Neural progenitor cell (in vitro differentiated cells): ENCODE results near the gene SLC35F3. TPM values are rescaled to one million over a fixed set of nuclear protein-coding genes. Genes with fewer than 3 reads are reported as not detected.

Experiments
- DNase-seq: peaks from one replicate; pipeline ENCODE4 v3.0.0-alpha.2; 2016; ENCODE audit warnings: low spot score
- H2AFZ ChIP-seq: fragments of 200-600 bp; sonication (generic); replicated peaks from 2 replicates; pipeline ENCODE4 v1.6.1; 2016; ENCODE audit warnings: antibody characterized with exemption
- H3F3A ChIP-seq: fragments of 200-600 bp; sonication (generic); 2 replicates; pipeline ENCODE4 v1.6.1; 2016; ENCODE audit warnings: antibody characterized with exemption, low read depth
- H3K27ac ChIP-seq: fragments of 200-600 bp; sonication (generic); 2 replicates; pipeline ENCODE4 v1.5.1; 2016; ENCODE audit warnings: mild to moderate bottlenecking
- H3K27me3 ChIP-seq: fragments of 200-600 bp; sonication (generic); 2 replicates; pipeline ENCODE4 v1.6.1; 2016; ENCODE audit warnings: mild to moderate bottlenecking, moderate library complexity
- H3K36me3 ChIP-seq: fragments of 200-600 bp; sonication (generic); 2 replicates; pipeline ENCODE4 v1.5.1; 2016
- H3K4me1 ChIP-seq: fragments of 200-600 bp; sonication (generic); 2 replicates; pipeline ENCODE4 v1.6.1; 2016; ENCODE audit warnings: mixed run types
- H3K4me2 ChIP-seq: fragments of 200-600 bp; sonication (generic); 2 replicates; pipeline ENCODE4 v1.6.1; 2016
- H3K4me3 ChIP-seq: fragments of 200-600 bp; sonication (generic); 2 replicates; pipeline ENCODE4 v1.5.1; 2016
- H3K79me2 ChIP-seq: fragments of 200-600 bp; sonication (generic); 2 replicates; pipeline ENCODE4 v1.6.1; 2016; ENCODE audit warnings: low read depth
- H3K9ac ChIP-seq: fragments of 200-600 bp; sonication (generic); 2 replicates; pipeline ENCODE4 v1.6.1; 2016
- H3K9me3 ChIP-seq: fragments of 200-600 bp; sonication (generic); 2 replicates; pipeline ENCODE4 v1.5.1; 2016; ENCODE audit warnings: low read depth
- H4K20me1 ChIP-seq: fragments of 200-600 bp; sonication (generic); 2 replicates; pipeline ENCODE4 v1.6.1; 2016; ENCODE audit warnings: low read depth
- H3K27ac Mint-ChIP-seq: 3 replicates; pipeline ENCODE4 v1.8.0; 2021; ENCODE audit warnings: mixed read lengths
- H3K27me3 Mint-ChIP-seq: 2 replicates; pipeline ENCODE4 v1.8.0; 2022; ENCODE audit warnings: low read depth, mild to moderate bottlenecking, inconsistent platforms, moderate library complexity, mixed read lengths; ENCODE audit not compliant: insufficient read depth
- H3K36me3 Mint-ChIP-seq: 3 replicates; pipeline ENCODE4 v1.8.0; 2021; ENCODE audit warnings: mixed read lengths
- H3K4me1 Mint-ChIP-seq: 3 replicates; pipeline ENCODE4 v1.8.0; 2021; ENCODE audit warnings: mixed read lengths
- H3K4me3 Mint-ChIP-seq: 3 replicates; pipeline ENCODE4 v1.8.0; 2021; ENCODE audit warnings: mild to moderate bottlenecking, moderate library complexity, mixed read lengths
- H3K9me3 Mint-ChIP-seq: 3 replicates; pipeline ENCODE4 v1.8.0; 2020; ENCODE audit warnings: mixed read lengths
- EZH2 ChIP-seq: fragments of 200-600 bp; sonication (generic); IDR thresholded peaks from 2 replicates; pipeline ENCODE4 v1.6.1; 2017; ENCODE audit warnings: antibody characterized with exemption, mild to moderate bottlenecking, moderate library complexity
- EZH2phosphoT487 ChIP-seq: fragments of 200-600 bp; sonication (generic); IDR thresholded peaks from 2 replicates; pipeline ENCODE4 v1.6.1; 2017; ENCODE audit warnings: antibody characterized with exemption
- total RNA-seq: library from RNA; depleted of rRNA; stranded (reverse); fragments of >200 nt; gene quantifications from 2 replicates; pipeline ENCODE4 v1.2.3, GENCODE V29; 2015; ENCODE audit warnings: low replicate concordance
- TF ChIP-seq, protein P1 (sequence below): fragments of 200-600 bp; sonication (generic); IDR thresholded peaks from 2 replicates; pipeline ENCODE4 v1.5.1; 2017; ENCODE audit warnings: antibody characterized with exemption, mild to moderate bottlenecking

The SLC35F3 gene
- total RNA-seq, 1 donor from 2014 or later, result 0.79 TPM

GRCh38 chr1:234258071-234258470 lies 353.6 kb downstream of the SLC35F3 start:
- H3K36me3 Mint-ChIP-seq, result no peaks in the 10 kb centered on the region
- no peaks in the 10 kb centered on the region for H3K4me1 ChIP-seq
- no peaks in the 10 kb centered on the region for H3K79me2 ChIP-seq
- no peak overlapping the region for H3K9ac ChIP-seq
- no peaks in the 10 kb centered on the region for H4K20me1 ChIP-seq
- DNase-seq, result no peak
- H2AFZ ChIP-seq, result no peak overlapping the region
- H3K4me3 Mint-ChIP-seq, result no peak overlapping the region
- peaks cover 13% of the 10 kb centered on the region for H3K9me3 Mint-ChIP-seq
- no peak overlapping the region for H3K4me2 ChIP-seq
- H3K4me3 ChIP-seq, result no peak overlapping the region
- H3K27ac Mint-ChIP-seq, result no peak overlapping the region
- peaks cover 4% of the 10 kb centered on the region for H3K4me1 Mint-ChIP-seq
- no peaks in the 10 kb centered on the region for H3F3A ChIP-seq
- no peaks in the 10 kb centered on the region for H3K27me3 ChIP-seq
- no peaks in the 10 kb centered on the region for H3K36me3 ChIP-seq
- no peaks in the 10 kb centered on the region for H3K9me3 ChIP-seq
- no peak overlapping the region for H3K27ac ChIP-seq
- TF ChIP-seq, protein P1, sequence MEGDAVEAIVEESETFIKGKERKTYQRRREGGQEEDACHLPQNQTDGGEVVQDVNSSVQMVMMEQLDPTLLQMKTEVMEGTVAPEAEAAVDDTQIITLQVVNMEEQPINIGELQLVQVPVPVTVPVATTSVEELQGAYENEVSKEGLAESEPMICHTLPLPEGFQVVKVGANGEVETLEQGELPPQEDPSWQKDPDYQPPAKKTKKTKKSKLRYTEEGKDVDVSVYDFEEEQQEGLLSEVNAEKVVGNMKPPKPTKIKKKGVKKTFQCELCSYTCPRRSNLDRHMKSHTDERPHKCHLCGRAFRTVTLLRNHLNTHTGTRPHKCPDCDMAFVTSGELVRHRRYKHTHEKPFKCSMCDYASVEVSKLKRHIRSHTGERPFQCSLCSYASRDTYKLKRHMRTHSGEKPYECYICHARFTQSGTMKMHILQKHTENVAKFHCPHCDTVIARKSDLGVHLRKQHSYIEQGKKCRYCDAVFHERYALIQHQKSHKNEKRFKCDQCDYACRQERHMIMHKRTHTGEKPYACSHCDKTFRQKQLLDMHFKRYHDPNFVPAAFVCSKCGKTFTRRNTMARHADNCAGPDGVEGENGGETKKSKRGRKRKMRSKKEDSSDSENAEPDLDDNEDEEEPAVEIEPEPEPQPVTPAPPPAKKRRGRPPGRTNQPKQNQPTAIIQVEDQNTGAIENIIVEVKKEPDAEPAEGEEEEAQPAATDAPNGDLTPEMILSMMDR, result no peak
- no peak for TF ChIP-seq EZH2
- no peak for TF ChIP-seq EZH2phosphoT487
- no peaks in the 10 kb centered on the region for H3K27me3 Mint-ChIP-seq

- Mint-ChIP-seq H3K4me3 (no peak overlapping the region), H3K4me1 (peaks cover 3% of the 10 kb centered on the region)
- H3K9ac ChIP-seq, result no peak overlapping the region
These were observed 356.1 kb downstream of the SLC35F3 start for GRCh38 chr1:234260578-234260977.

GRCh38 chr1:234261545-234261944 lies 357.1 kb downstream of the SLC35F3 start:
- Mint-ChIP-seq H3K36me3 (no peaks in the 10 kb centered on the region), H3K4me3 (no peak overlapping the region), H3K27me3 (peaks cover 2% of the 10 kb centered on the region), H3K27ac (no peak overlapping the region), H3K9me3 (peaks cover 10% of the 10 kb centered on the region), H3K4me1 (peaks cover 6% of the 10 kb centered on the region)
- no peaks in the 10 kb centered on the region for H4K20me1 ChIP-seq
- H3K4me3 ChIP-seq, result no peak overlapping the region
- H3F3A ChIP-seq, result no peaks in the 10 kb centered on the region
- H2AFZ ChIP-seq, result no peak overlapping the region
- H3K27me3 ChIP-seq, result no peaks in the 10 kb centered on the region
- no peak overlapping the region for H3K27ac ChIP-seq
- no peaks in the 10 kb centered on the region for H3K36me3 ChIP-seq
- no peaks in the 10 kb centered on the region for H3K79me2 ChIP-seq
- DNase-seq, result no peak
- no peaks in the 10 kb centered on the region for H3K4me1 ChIP-seq
- H3K9ac ChIP-seq, result no peak overlapping the region
- TF ChIP-seq EZH2 (no peak), EZH2phosphoT487 (no peak)
- TF ChIP-seq, protein P1, result no peak
- H3K9me3 ChIP-seq, result no peaks in the 10 kb centered on the region
- no peak overlapping the region for H3K4me2 ChIP-seq

More at GRCh38 chr1:234260578-234260977, 356.1 kb downstream of the SLC35F3 start:
- Histone ChIP-seq H3K9me3 (no peaks in the 10 kb centered on the region), H2AFZ (no peak overlapping the region), H3K4me1 (no peaks in the 10 kb centered on the region), H3K27ac (no peak overlapping the region), H3K4me2 (no peak overlapping the region), H4K20me1 (no peaks in the 10 kb centered on the region), H3F3A (no peaks in the 10 kb centered on the region), H3K4me3 (no peak overlapping the region), H3K36me3 (no peaks in the 10 kb centered on the region), H3K79me2 (no peaks in the 10 kb centered on the region), H3K27me3 (no peaks in the 10 kb centered on the region)
- H3K9me3 Mint-ChIP-seq, result peaks cover 10% of the 10 kb centered on the region
- no peak overlapping the region for H3K27ac Mint-ChIP-seq
- DNase-seq, result no peak
- TF ChIP-seq EZH2phosphoT487 (no peak), EZH2 (no peak)
- TF ChIP-seq, protein P1, result no peak
- H3K27me3 Mint-ChIP-seq, result no peaks in the 10 kb centered on the region
- H3K36me3 Mint-ChIP-seq, result no peaks in the 10 kb centered on the region
